WTC11 (cell line): ENCODE results near the gene INAFM2.

Source experiments
- ATF6 ChIP-seq: sonication (generic); formaldehyde crosslinking; IDR thresholded peaks from 2 replicates; pipeline ENCODE4 v1.8.1; 2023; ENCODE audit warnings: mild to moderate bottlenecking, missing genetic modification reagents
- CREB1 ChIP-seq: sonication (generic); formaldehyde crosslinking; IDR thresholded peaks from 2 replicates; pipeline ENCODE4 v1.8.0; 2023; ENCODE audit warnings: mild to moderate bottlenecking, missing genetic modification reagents
- CTCF ChIP-seq: fragments of 200-600 bp; IDR thresholded peaks from 2 replicates; pipeline ENCODE4 v1.8.0; 2022; ENCODE audit warnings: antibody characterized with exemption
- E2F5 ChIP-seq: sonication (generic); formaldehyde crosslinking; IDR thresholded peaks from 2 replicates; pipeline ENCODE4 v1.8.1; 2022; ENCODE audit warnings: mild to moderate bottlenecking, moderate library complexity, missing genetic modification reagents
- JAZF1 ChIP-seq: fragments of 250-450 bp; sonication (Bioruptor Pico); IDR thresholded peaks from 2 replicates; pipeline ENCODE4 v1.9.0; 2021; ENCODE audit warnings: moderate library complexity, mild to moderate bottlenecking, inconsistent platforms
- MAX ChIP-seq: sonication (generic); formaldehyde crosslinking; IDR thresholded peaks from 2 replicates; pipeline ENCODE4 v1.8.0; 2022; ENCODE audit warnings: mild to moderate bottlenecking, missing genetic modification reagents
- MYBL2 ChIP-seq: sonication (generic); formaldehyde crosslinking; IDR thresholded peaks from 2 replicates; pipeline ENCODE4 v1.8.1; 2023; ENCODE audit warnings: mild to moderate bottlenecking, moderate library complexity, missing genetic modification reagents
- PREB ChIP-seq: sonication (generic); formaldehyde crosslinking; IDR thresholded peaks from 2 replicates; pipeline ENCODE4 v1.8.1; 2022; ENCODE audit warnings: mild to moderate bottlenecking, missing genetic modification reagents, moderate library complexity, borderline replicate concordance
- SMAD3 ChIP-seq: sonication (generic); formaldehyde crosslinking; IDR thresholded peaks from 2 replicates; pipeline ENCODE4 v1.8.0; 2022; ENCODE audit warnings: missing genetic modification reagents, mild to moderate bottlenecking, borderline replicate concordance
- TEAD4 ChIP-seq: sonication (generic); formaldehyde crosslinking; IDR thresholded peaks from 2 replicates; pipeline ENCODE4 v1.8.0; 2022; ENCODE audit warnings: mild to moderate bottlenecking, missing genetic modification reagents
- ZBTB21 ChIP-seq: sonication (generic); formaldehyde crosslinking; IDR thresholded peaks from 2 replicates; pipeline ENCODE4 v1.8.1; 2023; ENCODE audit warnings: mild to moderate bottlenecking, missing genetic modification reagents, borderline replicate concordance
- ZNF138 ChIP-seq: sonication (generic); formaldehyde crosslinking; conservative IDR thresholded peaks from 2 replicates; pipeline ENCODE4 v1.8.1; 2022; ENCODE audit warnings: mild to moderate bottlenecking, moderate library complexity, missing genetic modification reagents
- ZNF423 ChIP-seq: fragments of 250-450 bp; sonication (Bioruptor Pico); IDR thresholded peaks from 2 replicates; pipeline ENCODE4 v2.1.2; 2022; ENCODE audit warnings: mild to moderate bottlenecking, moderate library complexity

GRCh38 chr15:40334541-40334940 is 11.0 kb downstream of the INAFM2 start:
- TF ChIP-seq CTCF, result no peak
- no peak for TF ChIP-seq TEAD4 (CRISPR knock-in tag)
- TF ChIP-seq MYBL2 (CRISPR knock-in tag), result no peak
- TF ChIP-seq SMAD3 (CRISPR knock-in tag), result no peak
- no peak for TF ChIP-seq CREB1 (CRISPR knock-in tag)
- no peak for TF ChIP-seq E2F5 (CRISPR knock-in tag)
- TF ChIP-seq PREB (CRISPR knock-in tag), result no peak
- TF ChIP-seq MAX (CRISPR knock-in tag), result no peak
- no peak for TF ChIP-seq ATF6 (CRISPR knock-in tag)
- TF ChIP-seq ZNF138 (CRISPR knock-in tag), result no peak
- TF ChIP-seq ZNF423 (CRISPR knock-in tag), result no peak
- no peak for TF ChIP-seq ZBTB21 (CRISPR knock-in tag)
- TF ChIP-seq JAZF1, result no peak
